PC-3 (cell line): ENCODE results near the gene RAP1GAP2. TPM values are rescaled to one million over a fixed set of nuclear protein-coding genes. Genes with fewer than 3 reads are reported as not detected.

Experiments used
- ATAC-seq: fragments of 200-7000 bp; cut with Tn5 transposase; 2 replicates; pipeline ENCODE4 v1.9.1; 2020; ENCODE audit warnings: mild to moderate bottlenecking, moderate library complexity
- BruUV-seq: library from RNA; stranded (reverse); fragments of 400-500 nt; replicated peaks from 2 replicates; lab custom pipeline; 2021; lab: Mats Ljungman, UMichigan
- CTCF ChIA-PET: fragments of 300-600 bp; sonication (Branson Sonifier 250); formaldehyde crosslinking; loops from one replicate; lab custom pipeline; 2022; ENCODE audit warnings: antibody characterized with exemption; lab: Charles Lee
- POLR2A ChIA-PET: fragments of 300-600 bp; sonication (Branson Sonifier 250); formaldehyde crosslinking; loops from one replicate; lab custom pipeline; 2022; ENCODE audit warnings: antibody characterized with exemption; ENCODE audit not compliant: unreplicated experiment; lab: Charles Lee
- DNase-seq: peaks from one replicate; pipeline ENCODE4 v3.0.0-alpha.2; 2015
- H2AFZ ChIP-seq: fragments of 300-600 bp; sonication (generic); 2 replicates; pipeline ENCODE4 v1.6.0; 2016; ENCODE audit warnings: antibody characterized with exemption, low read length
- H3F3A ChIP-seq: fragments of 300-600 bp; sonication (generic); one replicate; pipeline ENCODE4 v1.6.0; 2017; ENCODE audit warnings: antibody characterized with exemption, low read length, control low read depth, mild to moderate bottlenecking; ENCODE audit not compliant: unreplicated experiment
- H3K27ac ChIP-seq: fragments of 300-600 bp; sonication (generic); 2 replicates; pipeline ENCODE4 v1.5.1; 2016; ENCODE audit warnings: mild to moderate bottlenecking, low read length
- H3K27me3 ChIP-seq: fragments of 300-600 bp; sonication (generic); 2 replicates; pipeline ENCODE4 v1.6.1; 2016; ENCODE audit warnings: low read length, mixed read lengths
- H3K36me3 ChIP-seq: fragments of 300-600 bp; sonication (generic); 2 replicates; pipeline ENCODE4 v1.6.1; 2016; ENCODE audit warnings: low read depth, mixed run types, low read length, mixed read lengths
- H3K4me1 ChIP-seq: fragments of 300-600 bp; sonication (generic); 2 replicates; pipeline ENCODE4 v1.5.1; 2016; ENCODE audit warnings: low read length; ENCODE audit not compliant: insufficient read depth
- H3K4me2 ChIP-seq: fragments of 300-600 bp; sonication (generic); 2 replicates; pipeline ENCODE4 v1.6.0; 2016; ENCODE audit warnings: low read length
- H3K4me3 ChIP-seq: fragments of 300-600 bp; sonication (generic); 2 replicates; pipeline ENCODE4 v1.5.1; 2016; ENCODE audit warnings: mild to moderate bottlenecking, low read length, mixed read lengths
- H3K79me2 ChIP-seq: fragments of 300-600 bp; sonication (generic); 2 replicates; pipeline ENCODE4 v1.6.1; 2017; ENCODE audit warnings: low read length, mixed read lengths
- H3K9ac ChIP-seq: fragments of 300-600 bp; sonication (generic); 2 replicates; pipeline ENCODE4 v1.6.0; 2016; ENCODE audit warnings: mild to moderate bottlenecking, low read length
- H3K9me2 ChIP-seq: fragments of 300-600 bp; sonication (generic); replicated peaks from 2 replicates; pipeline ENCODE4 v1.6.1; 2016; ENCODE audit warnings: mixed run types, low read length, mixed read lengths
- H3K9me3 ChIP-seq: fragments of 300-600 bp; sonication (generic); 2 replicates; pipeline ENCODE4 v1.6.1; 2016; ENCODE audit warnings: low read length, mixed read lengths
- H4K20me1 ChIP-seq: fragments of 300-600 bp; sonication (generic); 2 replicates; pipeline ENCODE4 v1.6.1; 2016; ENCODE audit warnings: low read length, mixed read lengths
- CTCF ChIP-seq: fragments of 300-600 bp; sonication (generic); conservative IDR thresholded peaks from 2 replicates; pipeline ENCODE4 v1.5.1; 2017; ENCODE audit warnings: antibody characterized with exemption, low read depth, mild to moderate bottlenecking, low read length
- EZH2 ChIP-seq: fragments of 300-600 bp; sonication (generic); IDR thresholded peaks from one replicate; pipeline ENCODE4 v1.6.1; 2017; ENCODE audit warnings: antibody characterized with exemption, mild to moderate bottlenecking, low read length; ENCODE audit not compliant: unreplicated experiment
- EZH2phosphoT487 ChIP-seq: fragments of 300-600 bp; sonication (generic); IDR thresholded peaks from 2 replicates; pipeline ENCODE4 v1.6.1; 2018; ENCODE audit warnings: mild to moderate bottlenecking, antibody characterized with exemption, low read length, borderline replicate concordance
- intact Hi-C: fragments of 100-400 bp; cut with micrococcal nuclease; formaldehyde crosslinking; loops from 2 replicates; pipeline ENCODE4 v1.9.0; 2023
- total RNA-seq: library from RNA; depleted of rRNA; stranded (reverse); fragments of >200 nt; gene quantifications from 2 replicates; pipeline ENCODE4 v1.2.3, GENCODE V29; 2014

Gene RAP1GAP2
- total RNA-seq, 1 experiment from 2014 or later = 14.5 TPM

- no TSS peak for BruUV-seq
- H3K9me2 ChIP-seq = no peaks in the 10 kb centered on the region
- POLR2A ChIA-PET = no interaction called here
- no peaks in the 10 kb centered on the region for H3K79me2 ChIP-seq
- H4K20me1 ChIP-seq = no peaks in the 10 kb centered on the region
- H3F3A ChIP-seq = no peaks in the 10 kb centered on the region
- H2AFZ ChIP-seq = peak overlapping the region; percentile 49; the same call in 1 of the 2 replicates
- H3K36me3 ChIP-seq = no peaks in the 10 kb centered on the region
- H3K4me3 ChIP-seq = no peak overlapping the region
- H3K9me3 ChIP-seq = no peaks in the 10 kb centered on the region
- ATAC-seq (peak; percentile 95), DNase-seq (peak; percentile 75)
- intact Hi-C loops = loop anchor here (2.0 kb wide), 1 partner anchor 77 kb away; no protein-coding TSS in a partner anchor
- peak overlapping the region; percentile 63 for H3K27ac ChIP-seq
- no peaks in the 10 kb centered on the region for H3K27me3 ChIP-seq
- CTCF ChIA-PET = interaction anchor here (0.6 to 1.0 kb wide), 5 partner anchors 19 to 520 kb away, joined by 3 to 9 read pairs (median 7); no protein-coding TSS in a partner anchor
- TF ChIP-seq CTCF (no peak), EZH2 (no peak), EZH2phosphoT487 (no peak)
- H3K9ac ChIP-seq = peak overlapping the region; percentile 34; the same call in 1 of the 2 replicates
- peaks cover 11% of the 10 kb centered on the region for H3K4me1 ChIP-seq
- H3K4me2 ChIP-seq = peak overlapping the region; percentile 45
Measured at GRCh38 chr17:2926019-2926650, 129.9 kb downstream of the RAP1GAP2 start.

DNA sequence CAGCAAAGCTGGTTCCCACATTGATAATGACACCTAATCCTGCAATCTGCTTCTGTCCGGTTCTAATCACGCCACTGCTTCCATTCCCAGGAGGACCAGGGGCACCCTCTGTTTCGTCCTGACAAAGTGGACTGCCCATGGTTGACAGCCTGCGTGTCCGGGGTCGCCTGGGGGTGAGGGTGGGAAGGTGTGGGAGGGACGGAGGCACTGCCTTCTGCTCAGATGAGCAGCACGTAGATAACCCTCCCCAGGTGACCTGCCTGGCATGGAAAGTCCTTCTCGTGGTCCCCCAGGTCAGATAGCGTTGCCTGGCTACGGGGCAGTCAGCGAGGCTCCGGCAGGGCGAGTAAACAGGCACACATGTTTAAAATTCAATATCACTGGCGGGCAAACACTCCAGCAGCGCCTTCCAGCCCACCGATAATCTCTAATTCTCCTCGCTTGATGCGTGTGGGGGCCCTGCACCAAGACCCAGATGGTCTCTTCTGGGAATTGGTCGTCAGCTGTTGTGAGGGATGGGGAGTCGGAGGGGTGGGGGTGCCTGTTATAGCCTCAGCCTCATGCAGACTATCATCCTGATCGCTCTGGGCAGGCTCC is 132.2 kb downstream of the RAP1GAP2 start:
- Histone ChIP-seq H3K9me3 (no peaks in the 10 kb centered on the region), H3F3A (no peaks in the 10 kb centered on the region), H3K4me1 (peaks cover 11% of the 10 kb centered on the region), H3K27me3 (no peaks in the 10 kb centered on the region), H3K79me2 (no peaks in the 10 kb centered on the region), H2AFZ (no peak overlapping the region), H3K4me3 (no peak overlapping the region), H3K27ac (no peak overlapping the region), H3K4me2 (no peak overlapping the region), H3K9me2 (no peaks in the 10 kb centered on the region), H3K36me3 (no peaks in the 10 kb centered on the region), H3K9ac (no peak overlapping the region), H4K20me1 (no peaks in the 10 kb centered on the region)
- no peak for DNase-seq
- no peak for ATAC-seq
- intact Hi-C loops = no loop called here
- ChIA-PET POLR2A (no interaction called here), CTCF (no interaction called here)
- BruUV-seq = no TSS peak
- TF ChIP-seq EZH2 = no peak
- TF ChIP-seq CTCF = no peak
- no peak for TF ChIP-seq EZH2phosphoT487
